ENCODE measurements around the gene POLR1C.

POLR1C gene

DNA sequence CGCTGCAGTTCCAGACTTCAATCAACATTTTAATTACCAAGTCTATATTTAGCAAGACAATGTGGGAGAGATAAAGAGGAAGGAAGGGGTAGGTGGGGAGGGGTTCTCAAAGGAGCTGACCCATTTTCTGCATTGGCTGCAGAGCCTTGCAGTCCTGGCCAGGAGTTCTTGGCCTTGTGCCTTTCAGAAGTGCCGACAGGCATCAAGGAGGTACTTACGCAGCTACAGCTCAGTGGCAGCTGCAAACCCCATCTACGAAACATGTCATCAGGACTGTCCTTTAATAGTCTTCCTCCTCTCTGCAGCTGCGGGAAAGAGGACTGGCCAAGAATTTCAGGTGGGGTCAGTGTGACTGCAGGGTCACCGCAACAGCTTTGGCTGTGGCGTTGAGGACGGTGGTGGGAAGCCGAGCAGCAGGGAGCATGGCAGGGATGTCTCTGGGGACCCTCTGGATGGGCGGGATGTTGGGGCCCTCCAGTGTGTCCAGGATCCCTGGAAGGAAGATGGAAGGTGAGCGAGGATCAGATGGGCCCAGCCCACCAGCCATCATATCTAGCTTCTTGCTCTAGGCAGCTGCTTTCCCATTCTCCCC, 5.0 kb upstream of the POLR1C start:
- TF ChIP-seq, protein P1, sequence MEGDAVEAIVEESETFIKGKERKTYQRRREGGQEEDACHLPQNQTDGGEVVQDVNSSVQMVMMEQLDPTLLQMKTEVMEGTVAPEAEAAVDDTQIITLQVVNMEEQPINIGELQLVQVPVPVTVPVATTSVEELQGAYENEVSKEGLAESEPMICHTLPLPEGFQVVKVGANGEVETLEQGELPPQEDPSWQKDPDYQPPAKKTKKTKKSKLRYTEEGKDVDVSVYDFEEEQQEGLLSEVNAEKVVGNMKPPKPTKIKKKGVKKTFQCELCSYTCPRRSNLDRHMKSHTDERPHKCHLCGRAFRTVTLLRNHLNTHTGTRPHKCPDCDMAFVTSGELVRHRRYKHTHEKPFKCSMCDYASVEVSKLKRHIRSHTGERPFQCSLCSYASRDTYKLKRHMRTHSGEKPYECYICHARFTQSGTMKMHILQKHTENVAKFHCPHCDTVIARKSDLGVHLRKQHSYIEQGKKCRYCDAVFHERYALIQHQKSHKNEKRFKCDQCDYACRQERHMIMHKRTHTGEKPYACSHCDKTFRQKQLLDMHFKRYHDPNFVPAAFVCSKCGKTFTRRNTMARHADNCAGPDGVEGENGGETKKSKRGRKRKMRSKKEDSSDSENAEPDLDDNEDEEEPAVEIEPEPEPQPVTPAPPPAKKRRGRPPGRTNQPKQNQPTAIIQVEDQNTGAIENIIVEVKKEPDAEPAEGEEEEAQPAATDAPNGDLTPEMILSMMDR (IDR thresholded peaks at IDR 0.05; ENCODE audit: low read length) = no peak
- TF ChIP-seq EZH2 (IDR thresholded peaks at IDR 0.05; ENCODE audit: borderline replicate concordance, low read length) = no peak
- peaks cover 40% of the 10 kb centered on the region for H3K36me3 ChIP-seq (ENCODE audit: insufficient read depth, low read length)
- no peak overlapping the region for H3K4me2 ChIP-seq (ENCODE audit: low read length)
- no peak overlapping the region for H3K4me3 ChIP-seq (ENCODE audit: low read depth, low read length, poor library complexity, severe bottlenecking)
- peaks cover 25% of the 10 kb centered on the region for H3K4me1 ChIP-seq (ENCODE audit: insufficient read depth, low read length, severe bottlenecking)
- H3K79me2 ChIP-seq (ENCODE audit: insufficient read depth, low read length) = peaks cover 6% of the 10 kb centered on the region
- no peaks in the 10 kb centered on the region for H3K9me3 ChIP-seq (ENCODE audit: low read length)
- no peak overlapping the region for H2AFZ ChIP-seq (ENCODE audit: low read length)
- no peaks in the 10 kb centered on the region for H3K9me2 ChIP-seq (ENCODE audit: low read depth, low read length)
- no peak overlapping the region for H3K9ac ChIP-seq (ENCODE audit: low read length)
- no peak overlapping the region for H3K27ac ChIP-seq (ENCODE audit: low read depth, low read length, poor library complexity, severe bottlenecking)
- H4K20me1 ChIP-seq (ENCODE audit: insufficient read depth, low read length) = no peaks in the 10 kb centered on the region
- peaks cover 8% of the 10 kb centered on the region for H3K27me3 ChIP-seq (ENCODE audit: insufficient read depth, low read length)
- H3F3A ChIP-seq (ENCODE audit: insufficient read depth, low read length) = no peaks in the 10 kb centered on the region

DNA sequence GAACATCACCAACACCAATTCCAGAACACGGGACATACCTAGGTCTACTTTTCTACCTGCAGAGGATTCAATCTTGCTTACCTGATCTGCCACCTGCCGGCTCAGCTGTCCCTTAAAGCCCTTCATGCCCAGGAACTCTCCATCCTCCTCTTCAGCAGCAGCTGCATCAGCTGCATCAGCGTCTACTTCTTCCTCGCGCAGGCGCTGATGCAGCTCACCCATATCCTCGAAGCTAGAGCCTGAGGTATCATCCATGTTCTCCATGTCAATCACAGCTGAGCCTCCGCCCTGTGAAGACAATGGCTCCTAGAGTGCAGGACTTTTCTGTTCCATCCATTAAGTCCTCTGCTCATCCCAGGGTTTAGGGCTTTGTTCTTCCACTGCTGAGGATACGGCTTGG, 1.1 kb upstream of the POLR1C start:
- Histone ChIP-seq H3K4me3 (ENCODE audit: low read depth, low read length, poor library complexity, severe bottlenecking) (peak overlapping the region; percentile 96), H3K9ac (ENCODE audit: low read length) (peak overlapping the region; percentile 98), H3K9me3 (ENCODE audit: low read length) (no peaks in the 10 kb centered on the region), H3K4me1 (ENCODE audit: insufficient read depth, low read length, severe bottlenecking) (peaks cover 26% of the 10 kb centered on the region), H4K20me1 (ENCODE audit: insufficient read depth, low read length) (no peaks in the 10 kb centered on the region), H2AFZ (ENCODE audit: low read length) (no peak overlapping the region), H3K9me2 (ENCODE audit: low read depth, low read length) (no peaks in the 10 kb centered on the region), H3F3A (ENCODE audit: insufficient read depth, low read length) (no peaks in the 10 kb centered on the region), H3K27ac (ENCODE audit: low read depth, low read length, poor library complexity, severe bottlenecking) (no peak overlapping the region), H3K79me2 (ENCODE audit: insufficient read depth, low read length) (peaks cover 30% of the 10 kb centered on the region), H3K27me3 (ENCODE audit: insufficient read depth, low read length) (no peaks in the 10 kb centered on the region), H3K36me3 (ENCODE audit: insufficient read depth, low read length) (peaks cover 62% of the 10 kb centered on the region), H3K4me2 (ENCODE audit: low read length) (peak overlapping the region; percentile 93)
- TF ChIP-seq, protein P1 (IDR thresholded peaks at IDR 0.05; ENCODE audit: low read length) = no peak
- TF ChIP-seq EZH2 (IDR thresholded peaks at IDR 0.05; ENCODE audit: borderline replicate concordance, low read length) = no peak

DNA sequence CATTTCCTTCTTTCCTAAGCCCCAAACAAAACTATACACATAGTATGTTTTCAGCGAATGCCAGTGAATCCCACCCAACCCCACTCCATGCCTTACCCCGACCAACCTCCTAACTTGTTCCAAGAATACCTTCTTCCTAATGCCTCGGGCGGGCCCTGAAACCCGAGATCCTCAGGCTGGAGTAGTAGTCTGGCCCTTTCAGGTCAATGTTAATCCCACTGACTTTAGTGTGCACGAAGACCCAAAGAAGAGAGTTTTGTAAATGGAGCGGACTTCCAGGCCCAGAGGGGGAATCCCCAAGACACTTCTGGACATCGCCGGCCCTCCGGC, 557 bp upstream of the POLR1C start:
- Histone ChIP-seq H4K20me1 (ENCODE audit: insufficient read depth, low read length) (no peaks in the 10 kb centered on the region), H3K9me3 (ENCODE audit: low read length) (no peaks in the 10 kb centered on the region)

More for the DNA sequence above, 557 bp upstream of the POLR1C start:
- H3K79me2 ChIP-seq (ENCODE audit: insufficient read depth, low read length) = peaks cover 30% of the 10 kb centered on the region
- peak overlapping the region; percentile 98 for H3K9ac ChIP-seq (ENCODE audit: low read length)
- no peaks in the 10 kb centered on the region for H3F3A ChIP-seq (ENCODE audit: insufficient read depth, low read length)
- H3K27ac ChIP-seq (ENCODE audit: low read depth, low read length, poor library complexity, severe bottlenecking) = peak overlapping the region; percentile 24
- H3K9me2 ChIP-seq (ENCODE audit: low read depth, low read length) = no peaks in the 10 kb centered on the region
- H3K36me3 ChIP-seq (ENCODE audit: insufficient read depth, low read length) = peaks cover 66% of the 10 kb centered on the region
- H3K4me3 ChIP-seq (ENCODE audit: low read depth, low read length, poor library complexity, severe bottlenecking) = peak overlapping the region; percentile 96
- no peaks in the 10 kb centered on the region for H3K27me3 ChIP-seq (ENCODE audit: insufficient read depth, low read length)
- H3K4me1 ChIP-seq (ENCODE audit: insufficient read depth, low read length, severe bottlenecking) = peaks cover 26% of the 10 kb centered on the region
- H3K4me2 ChIP-seq (ENCODE audit: low read length) = peak overlapping the region; percentile 93
- TF ChIP-seq EZH2 (IDR thresholded peaks at IDR 0.05; ENCODE audit: borderline replicate concordance, low read length) = no peak
- TF ChIP-seq, protein P1 (IDR thresholded peaks at IDR 0.05; ENCODE audit: low read length) = no peak
- H2AFZ ChIP-seq (ENCODE audit: low read length) = no peak overlapping the region
